CD4-positive, CD25-positive, alpha-beta regulatory T cell (primary cell): ENCODE results near the gene LRMDA. TPM values are rescaled to one million over a fixed set of nuclear protein-coding genes. Genes with fewer than 3 reads are reported as not detected.
A peak's percentile ranks its signal among the peaks of the same experiment; 100 is the strongest.
"Not testable (repeated sequence)": the region's sequence is repeated elsewhere in the genome, so short reads cannot be mapped to it uniquely, and the experiment has no call there.

Source experiments
- ATAC-seq, 2 donors: fragments of 150-1000 bp; cut with Tn5 transposase; one replicate each; pipeline ENCODE4 v1.10.0; 2021; ENCODE audit warnings: low read depth in 2 of 2, moderate number of reproducible peaks in 2 of 2, moderate library complexity in 1 of 2
- DNase-seq, 3 donors: peaks; one replicate each; pipeline versions ENCODE4 v3.0.0 to v3.0.0-alpha.2; 2012 to 2022; ENCODE audit warnings: mixed read lengths in 1 of 3
- H3K27ac ChIP-seq: one replicate; pipeline ENCODE4 v1.7.0; 2013; ENCODE audit warnings: mild to moderate bottlenecking, low read length; ENCODE audit not compliant: insufficient read depth, poor library complexity, severe bottlenecking
- H3K27me3 ChIP-seq: one replicate; pipeline ENCODE4 v1.7.0; 2013; ENCODE audit warnings: low read length; ENCODE audit not compliant: control insufficient read depth, insufficient read depth
- H3K36me3 ChIP-seq: one replicate; pipeline ENCODE4 v1.7.0; 2013; ENCODE audit warnings: mild to moderate bottlenecking, low read length, moderate library complexity; ENCODE audit not compliant: control insufficient read depth, insufficient read depth
- H3K4me1 ChIP-seq: 2 replicates; pipeline ENCODE4 v1.7.0; 2013; ENCODE audit warnings: mild to moderate bottlenecking, low read length; ENCODE audit not compliant: insufficient read depth, control insufficient read depth, poor library complexity, severe bottlenecking
- H3K4me3 ChIP-seq: one replicate; pipeline ENCODE4 v1.7.0; 2013; ENCODE audit warnings: low read depth, mild to moderate bottlenecking, low read length, moderate library complexity
- H3K9me3 ChIP-seq, 2 experiments: 1 replicate in 1 of 2; 2 replicates in 1 of 2; pipeline ENCODE4 v1.7.0; 2013; ENCODE audit warnings: low read length in 2 of 2, mild to moderate bottlenecking in 1 of 2, moderate library complexity in 1 of 2; ENCODE audit not compliant: control insufficient read depth in 2 of 2
- H3K27ac Mint-ChIP-seq, 3 donors: one replicate each; pipeline ENCODE4 v1.8.0; 2020 to 2022; ENCODE audit warnings: mild to moderate bottlenecking in 3 of 3, mixed read lengths in 3 of 3, moderate library complexity in 2 of 3
- H3K27me3 Mint-ChIP-seq: one replicate; pipeline ENCODE4 v1.8.0; 2022; ENCODE audit warnings: mild to moderate bottlenecking, mixed read lengths
- H3K36me3 Mint-ChIP-seq: one replicate; pipeline ENCODE4 v1.8.0; 2020; ENCODE audit warnings: mixed read lengths
- H3K4me1 Mint-ChIP-seq, 4 donors: one replicate each; pipeline ENCODE4 v1.8.0; 2020 to 2022; ENCODE audit warnings: mixed read lengths in 4 of 4, mild to moderate bottlenecking in 1 of 4
- H3K4me3 Mint-ChIP-seq, 4 donors: one replicate each; pipeline ENCODE4 v1.8.0; 2020 to 2022; ENCODE audit warnings: mild to moderate bottlenecking in 4 of 4, mixed read lengths in 4 of 4, moderate library complexity in 3 of 4
- H3K9me3 Mint-ChIP-seq, 7 donors: one replicate each; pipeline ENCODE4 v1.8.0; 2020 to 2022; ENCODE audit warnings: mixed read lengths in 7 of 7, mild to moderate bottlenecking in 3 of 7, moderate library complexity in 2 of 7
- polyA plus RNA-seq, 4 donors: library from polyadenylated mRNA; unstranded; fragments of 300-500 nt; fragmentation: Illumina TruSeq; gene quantifications; one replicate each; pipeline ENCODE4 v1.2.3, GENCODE V29; 2021
- total RNA-seq: library from RNA; stranded (reverse); gene quantifications from one replicate; pipeline ENCODE4 v1.2.3, GENCODE V29; 2022

LRMDA gene
- total and polyA plus RNA-seq, 5 donors from 2014 or later, result 0.10 TPM; not detected in 4

DNA sequence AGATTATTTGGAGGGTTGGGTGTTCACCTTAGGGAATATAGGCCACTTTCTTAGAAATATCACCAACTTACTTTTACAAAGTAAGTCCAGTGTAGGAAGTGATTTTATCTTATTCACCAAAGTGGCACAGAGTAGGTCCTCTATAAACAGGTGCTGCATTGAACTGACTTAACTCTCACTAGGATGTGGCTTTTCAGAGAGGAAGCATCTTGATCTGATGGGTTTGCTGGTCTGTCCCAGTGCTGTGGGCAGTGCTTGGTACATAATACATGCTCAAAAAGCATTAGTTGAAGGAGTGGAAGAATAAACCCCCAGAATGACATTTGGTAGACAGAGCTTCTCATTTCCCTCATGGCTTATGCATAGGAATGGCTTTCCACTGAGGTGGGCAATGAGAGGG is 334.7 kb downstream of the LRMDA start:
- Mint-ChIP-seq H3K4me1 (peaks cover 0 to 3% (median under 1%) of the 10 kb centered on the region in 4 donors), H3K36me3 (no peaks in the 10 kb centered on the region), H3K27me3 (no peaks in the 10 kb centered on the region), H3K9me3 (peaks cover 0 to 1% (median 0%) of the 10 kb centered on the region in 7 donors), H3K27ac (no peak overlapping the region), H3K4me3 (no peak overlapping the region)
- Histone ChIP-seq H3K4me3 (no peak overlapping the region), H3K9me3 (no peaks in the 10 kb centered on the region), H3K36me3 (no peaks in the 10 kb centered on the region), H3K27me3 (peaks cover 3% of the 10 kb centered on the region), H3K4me1 (no peaks in the 10 kb centered on the region), H3K27ac (no peak overlapping the region)
- no peak for ATAC-seq
- DNase-seq, result no peak

DNA sequence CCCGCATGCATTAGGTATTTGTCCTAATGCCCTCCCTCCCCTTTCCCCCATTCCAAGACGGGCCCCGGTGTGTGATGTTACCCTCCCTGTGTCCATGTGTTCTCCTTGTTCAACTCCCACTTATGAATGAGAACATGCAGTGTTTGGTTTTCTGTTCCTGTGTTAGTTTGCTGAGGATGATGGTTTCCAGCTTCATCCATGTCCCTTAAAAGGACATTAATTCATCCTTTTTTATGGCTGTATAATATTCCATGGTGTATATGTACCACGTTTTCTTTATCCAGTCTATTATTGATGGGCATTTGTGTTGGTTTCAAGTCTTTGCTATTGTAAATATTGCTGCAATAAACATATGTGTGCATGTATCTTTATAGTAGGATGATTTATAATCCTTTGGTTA is 335.3 kb downstream of the LRMDA start:
- not testable (repeated sequence) for H3K36me3 Mint-ChIP-seq, H3K9me3 Mint-ChIP-seq

DNA sequence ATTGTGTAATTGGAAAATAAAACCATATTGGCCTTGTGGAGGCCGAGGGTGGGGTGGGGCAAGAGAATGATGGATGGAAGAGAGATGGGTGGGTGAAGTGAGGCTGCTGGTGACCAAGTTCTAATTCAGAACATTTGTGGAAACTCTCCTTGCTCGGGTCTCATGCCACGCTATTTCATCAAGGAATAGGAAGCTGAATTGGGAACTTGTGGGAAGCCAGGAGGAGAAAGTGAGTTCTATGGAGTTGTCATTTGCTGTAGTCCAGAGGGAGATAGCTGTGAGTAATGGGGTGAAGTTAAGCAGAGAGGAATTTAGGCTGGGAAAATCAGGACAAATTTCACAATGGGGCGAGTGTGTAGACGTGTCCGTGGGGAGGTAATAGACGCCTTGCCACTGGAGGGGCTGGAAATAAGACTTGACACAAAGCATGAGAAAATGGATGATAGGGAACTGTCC is 339.2 kb downstream of the LRMDA start:
- Histone ChIP-seq H3K9me3 (no peaks in the 10 kb centered on the region), H3K27me3 (peaks cover 3% of the 10 kb centered on the region), H3K4me1 (no peaks in the 10 kb centered on the region), H3K36me3 (no peaks in the 10 kb centered on the region), H3K4me3 (no peak overlapping the region), H3K27ac (no peak overlapping the region)
- H3K4me1 Mint-ChIP-seq, result peaks cover 0 to 26% (median 18%) of the 10 kb centered on the region in 4 donors
- H3K27me3 Mint-ChIP-seq, result no peaks in the 10 kb centered on the region
- DNase-seq (no peak), ATAC-seq (no peak)
- peaks cover 0 to 1% (median 0%) of the 10 kb centered on the region in 7 donors for H3K9me3 Mint-ChIP-seq
- H3K27ac Mint-ChIP-seq, result peak overlapping the region in 2 of 3 donors; percentile 17 to 22
- peaks cover 3% of the 10 kb centered on the region for H3K36me3 Mint-ChIP-seq
- H3K4me3 Mint-ChIP-seq, result peak overlapping the region in 2 of 4 donors; percentile 22 to 39

More for the DNA sequence above, 335.3 kb downstream of the LRMDA start:
- H3K4me3 Mint-ChIP-seq, DNase-seq, H3K9me3 ChIP-seq, H3K27me3 ChIP-seq, ATAC-seq, H3K4me1 ChIP-seq, H3K36me3 ChIP-seq, H3K27ac ChIP-seq, H3K27me3 Mint-ChIP-seq, H3K4me1 Mint-ChIP-seq, H3K4me3 ChIP-seq: not testable (repeated sequence)
- peak overlapping the region in 1 of 3 donors; percentile 67 for H3K27ac Mint-ChIP-seq

DNA sequence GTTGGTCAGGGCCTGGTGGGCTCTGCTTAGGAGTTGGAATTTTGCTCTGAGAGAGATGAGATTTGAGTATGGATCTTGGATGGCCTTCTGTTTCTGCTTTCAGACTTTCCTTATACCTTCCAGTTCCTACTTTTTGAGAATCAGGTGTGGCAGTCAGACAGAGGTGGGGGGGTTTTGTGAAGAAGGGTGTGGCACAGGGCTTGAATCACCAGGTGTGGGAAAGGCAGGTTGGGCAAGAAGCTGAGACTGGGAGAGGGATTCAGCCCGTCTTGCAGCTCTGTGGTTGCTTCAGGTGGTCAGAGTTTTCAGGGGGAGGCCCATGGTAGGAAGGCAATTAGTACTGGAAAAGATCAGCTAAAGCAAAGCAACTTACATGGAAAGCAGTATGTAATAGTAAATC is 340.2 kb downstream of the LRMDA start:
- Mint-ChIP-seq H3K27me3 (peaks cover under 1% of the 10 kb centered on the region), H3K4me1 (peaks cover 0 to 26% (median 18%) of the 10 kb centered on the region in 4 donors), H3K27ac (peak overlapping the region; percentile 16 to 90 (median 76)), H3K36me3 (peaks cover 3% of the 10 kb centered on the region), H3K9me3 (peaks cover 0 to 1% (median 0%) of the 10 kb centered on the region in 7 donors), H3K4me3 (peak overlapping the region; percentile 32 to 88 (median 78))
- Histone ChIP-seq H3K4me1 (no peaks in the 10 kb centered on the region), H3K9me3 (no peaks in the 10 kb centered on the region), H3K27ac (no peak overlapping the region), H3K4me3 (peak overlapping the region; percentile 94), H3K27me3 (peaks cover 3% of the 10 kb centered on the region), H3K36me3 (no peaks in the 10 kb centered on the region)
- no peak for ATAC-seq
- DNase-seq, result no peak

DNA sequence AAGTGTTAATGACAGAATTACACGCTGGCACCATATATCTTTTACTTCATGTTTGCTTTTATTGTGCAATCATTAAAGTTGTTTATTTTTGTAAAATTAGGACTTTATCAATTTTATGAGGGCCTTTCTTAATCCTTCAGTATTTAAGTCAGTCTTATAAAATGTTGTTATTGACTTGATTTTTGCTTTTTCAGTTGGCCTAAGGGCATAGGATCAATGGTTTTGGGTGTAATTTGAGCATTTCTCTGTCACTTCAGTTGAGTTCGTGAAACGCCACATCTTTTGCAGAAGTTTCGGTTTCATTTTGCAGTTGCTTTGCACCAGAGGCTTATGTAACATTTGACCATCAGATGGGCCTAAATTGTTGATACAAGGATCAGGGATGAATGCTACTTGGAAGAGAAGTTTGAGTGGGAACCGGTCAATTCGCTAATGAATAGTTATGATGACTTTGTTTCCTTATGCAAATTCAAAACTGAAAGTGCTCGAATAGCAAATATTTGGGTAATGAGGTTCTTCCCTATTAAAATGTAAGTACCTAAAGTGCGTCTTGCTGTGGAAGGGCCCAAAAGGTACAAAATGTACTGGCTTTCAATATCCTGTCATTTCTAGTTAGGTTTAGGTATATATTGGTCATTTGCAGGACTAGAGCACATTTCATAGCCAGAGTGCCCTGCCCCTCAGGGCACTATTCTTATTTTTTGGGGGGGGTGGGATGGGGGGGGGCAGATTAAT is 340.9 kb downstream of the LRMDA start:
- Histone ChIP-seq H3K4me3 (peak overlapping the region; percentile 94), H3K27me3 (peaks cover 3% of the 10 kb centered on the region), H3K9me3 (no peaks in the 10 kb centered on the region), H3K27ac (no peak overlapping the region), H3K4me1 (no peaks in the 10 kb centered on the region), H3K36me3 (no peaks in the 10 kb centered on the region)
- H3K36me3 Mint-ChIP-seq, result peaks cover 3% of the 10 kb centered on the region
- DNase-seq (peak in 2 of 3 donors; percentile 8 to 68), ATAC-seq (peak in 1 of 2 donors; percentile 18)
- peaks cover 0 to 26% (median 18%) of the 10 kb centered on the region in 4 donors for H3K4me1 Mint-ChIP-seq
- peak overlapping the region; percentile 79 to 88 (median 84) for H3K4me3 Mint-ChIP-seq
- peak overlapping the region; percentile 79 to 88 (median 84) for H3K27ac Mint-ChIP-seq
- peaks cover 4% of the 10 kb centered on the region for H3K27me3 Mint-ChIP-seq
- peaks cover 0 to under 1% (median 0%) of the 10 kb centered on the region in 7 donors for H3K9me3 Mint-ChIP-seq

DNA sequence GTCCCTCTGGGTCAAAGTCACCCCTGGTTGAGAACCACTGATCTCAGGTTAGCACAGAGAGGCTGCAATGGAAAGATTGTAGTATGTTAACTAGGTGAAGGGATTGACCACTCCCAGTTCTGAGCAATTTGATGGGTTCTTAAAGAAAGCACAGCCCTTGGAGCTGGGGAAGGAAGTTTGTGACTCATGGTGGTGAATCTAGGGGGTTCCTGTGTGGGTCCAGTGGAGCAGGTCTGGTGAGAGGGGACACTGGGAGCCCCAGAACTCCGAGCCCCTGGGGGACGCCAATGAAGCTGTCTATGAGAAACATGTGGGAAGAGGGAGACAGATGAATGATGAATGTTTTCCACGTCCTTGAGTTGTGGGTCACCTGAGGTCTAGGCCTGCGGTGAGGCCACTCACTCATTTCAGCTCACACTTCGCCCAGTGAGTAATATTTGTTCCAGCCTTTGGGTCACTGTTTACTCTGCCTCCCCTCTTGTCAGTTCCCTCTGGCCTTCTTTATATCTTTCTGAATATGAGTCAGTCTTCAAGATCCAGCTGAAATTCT is 341.9 kb downstream of the LRMDA start:
- Mint-ChIP-seq H3K27me3 (peaks cover 4% of the 10 kb centered on the region), H3K9me3 (no peaks in the 10 kb centered on the region), H3K4me3 (peak overlapping the region in 2 of 4 donors; percentile 19 to 25), H3K4me1 (peaks cover 0 to 26% (median 18%) of the 10 kb centered on the region in 4 donors), H3K27ac (peak overlapping the region; percentile 28 to 76 (median 38)), H3K36me3 (peaks cover 3% of the 10 kb centered on the region)
- DNase-seq (no peak), ATAC-seq (no peak)
- Histone ChIP-seq H3K27ac (no peak overlapping the region), H3K36me3 (no peaks in the 10 kb centered on the region), H3K4me1 (no peaks in the 10 kb centered on the region), H3K9me3 (no peaks in the 10 kb centered on the region), H3K4me3 (no peak overlapping the region), H3K27me3 (no peaks in the 10 kb centered on the region)

- DNase-seq (no peak), ATAC-seq (no peak)
- H3K36me3 ChIP-seq, result no peaks in the 10 kb centered on the region
- H3K27ac Mint-ChIP-seq, result peak overlapping the region; percentile 28 to 76 (median 38)
- H3K4me3 ChIP-seq, result no peak overlapping the region
- H3K36me3 Mint-ChIP-seq, result peaks cover 3% of the 10 kb centered on the region
- H3K9me3 ChIP-seq, result no peaks in the 10 kb centered on the region
- no peaks in the 10 kb centered on the region for H3K4me1 ChIP-seq
- peak overlapping the region in 2 of 4 donors; percentile 6 to 25 for H3K4me3 Mint-ChIP-seq
- peaks cover 0 to 26% (median 18%) of the 10 kb centered on the region in 4 donors for H3K4me1 Mint-ChIP-seq
- peaks cover 4% of the 10 kb centered on the region for H3K27me3 Mint-ChIP-seq
- H3K27me3 ChIP-seq, result no peaks in the 10 kb centered on the region
- no peaks in the 10 kb centered on the region for H3K9me3 Mint-ChIP-seq
- H3K27ac ChIP-seq, result no peak overlapping the region
These were observed 342.7 kb downstream of the LRMDA start for GRCh38 chr10:75773813-75774782.
